SU-DHL-6 (cell line): ENCODE measurements around the gene KRT10.
"Not testable (repeated sequence)": the region's sequence is repeated elsewhere in the genome, so short reads cannot be mapped to it uniquely, and the experiment has no call there.

Experiments
- H2AFZ ChIP-seq: fragments of 200-600 bp; sonication (generic); 2 replicates; pipeline ENCODE4 v1.6.1; 2014; ENCODE audit warnings: low read depth, mild to moderate bottlenecking, moderate library complexity, mixed read lengths, antibody characterized with exemption, low read length; ENCODE audit not compliant: severe bottlenecking
- H3F3A ChIP-seq: fragments of 200-600 bp; shearing (Covaris generic); 2 replicates; pipeline ENCODE4 v1.6.0; 2016; ENCODE audit warnings: antibody characterized with exemption, mild to moderate bottlenecking; ENCODE audit not compliant: insufficient read depth
- H3K27ac ChIP-seq: fragments of 200-600 bp; sonication (generic); 2 replicates; pipeline ENCODE4 v1.5.1; 2016; ENCODE audit warnings: low read depth, mild to moderate bottlenecking, low read length, moderate library complexity, mixed read lengths
- H3K27me3 ChIP-seq: fragments of 200-600 bp; sonication (generic), shearing (Covaris generic); 2 replicates; pipeline ENCODE4 v1.6.0; 2014; ENCODE audit warnings: mild to moderate bottlenecking, low read length
- H3K36me3 ChIP-seq: fragments of 200-600 bp; sonication (generic); 2 replicates; pipeline ENCODE4 v1.6.1; 2014; ENCODE audit warnings: mild to moderate bottlenecking, low read length, mixed read lengths
- H3K4me2 ChIP-seq: fragments of 300-600, 200-600 bp; shearing (Covaris generic), sonication (generic); 2 replicates; pipeline ENCODE4 v1.6.0; 2014; ENCODE audit warnings: low read length, low read depth, mild to moderate bottlenecking; ENCODE audit not compliant: poor library complexity, severe bottlenecking
- H3K4me3 ChIP-seq: fragments of 200-600 bp; sonication (generic); 2 replicates; pipeline ENCODE4 v1.5.1; 2014; ENCODE audit warnings: antibody characterized with exemption, low read length, mild to moderate bottlenecking, mixed read lengths; ENCODE audit not compliant: insufficient read depth, poor library complexity, severe bottlenecking
- H3K79me2 ChIP-seq: fragments of 200-600 bp; sonication (generic); 2 replicates; pipeline ENCODE4 v1.6.1; 2014; ENCODE audit warnings: mild to moderate bottlenecking, low read length, moderate library complexity; ENCODE audit not compliant: insufficient read depth
- H3K9ac ChIP-seq: fragments of 200-600 bp; sonication (generic); 2 replicates; pipeline ENCODE4 v1.7.0; 2014; ENCODE audit warnings: mild to moderate bottlenecking, low read length
- H3K9me2 ChIP-seq: fragments of 200-600 bp; sonication (generic); replicated peaks from 2 replicates; pipeline ENCODE4 v1.6.1; 2014; ENCODE audit warnings: low read length; ENCODE audit not compliant: insufficient read depth
- H3K9me3 ChIP-seq: fragments of 200-600 bp; sonication (generic); 2 replicates; pipeline ENCODE4 v1.6.1; 2014; ENCODE audit warnings: low read length, mixed read lengths; ENCODE audit not compliant: insufficient read depth
- H4K20me1 ChIP-seq: fragments of 200-600 bp; sonication (generic); 2 replicates; pipeline ENCODE4 v1.6.1; 2014; ENCODE audit warnings: low read depth, mild to moderate bottlenecking, antibody characterized with exemption, low read length, moderate library complexity, mixed read lengths
- CTCF ChIP-seq: fragments of 200-600 bp; sonication (generic); IDR thresholded peaks from one replicate; pipeline ENCODE4 v1.5.1; 2017; ENCODE audit warnings: antibody characterized with exemption, mild to moderate bottlenecking, low read length, moderate library complexity; ENCODE audit not compliant: insufficient read depth, poor library complexity, severe bottlenecking
- EZH2phosphoT487 ChIP-seq: fragments of 200-600 bp; sonication (generic), shearing (Covaris generic); conservative IDR thresholded peaks from 2 replicates; pipeline ENCODE4 v1.6.1; 2018; ENCODE audit warnings: mild to moderate bottlenecking, antibody characterized with exemption, low read length, moderate library complexity, mixed read lengths

The KRT10 gene

GRCh38 chr17:40864661-40865390 lies 42.4 kb upstream of the KRT10 start:
- no peaks in the 10 kb centered on the region for H3K27me3 ChIP-seq
- no peak overlapping the region for H3K9ac ChIP-seq
- H3K9me3 ChIP-seq = no peaks in the 10 kb centered on the region
- H3K27ac ChIP-seq = no peak overlapping the region
- no peaks in the 10 kb centered on the region for H3F3A ChIP-seq
- TF ChIP-seq CTCF (no peak), EZH2phosphoT487 (no peak)
- no peaks in the 10 kb centered on the region for H4K20me1 ChIP-seq
- no peak overlapping the region for H3K4me2 ChIP-seq
- no peaks in the 10 kb centered on the region for H3K36me3 ChIP-seq
- no peaks in the 10 kb centered on the region for H3K9me2 ChIP-seq
- H3K79me2 ChIP-seq = no peaks in the 10 kb centered on the region
- no peak overlapping the region for H2AFZ ChIP-seq
- H3K4me3 ChIP-seq = no peak overlapping the region

GRCh38 chr17:40862985-40863733 lies 40.7 kb upstream of the KRT10 start:
- no peak overlapping the region for H3K27ac ChIP-seq
- H3K4me2 ChIP-seq = no peak overlapping the region
- no peaks in the 10 kb centered on the region for H3K27me3 ChIP-seq
- no peaks in the 10 kb centered on the region for H3K36me3 ChIP-seq
- no peak overlapping the region for H3K4me3 ChIP-seq
- H3K9me3 ChIP-seq = no peaks in the 10 kb centered on the region
- no peaks in the 10 kb centered on the region for H4K20me1 ChIP-seq
- TF ChIP-seq EZH2phosphoT487 = no peak
- TF ChIP-seq CTCF = no peak
- no peak overlapping the region for H3K9ac ChIP-seq
- no peaks in the 10 kb centered on the region for H3K79me2 ChIP-seq
- no peak overlapping the region for H2AFZ ChIP-seq
- no peaks in the 10 kb centered on the region for H3K9me2 ChIP-seq
- H3F3A ChIP-seq = no peaks in the 10 kb centered on the region

- H3K27me3 ChIP-seq = no peaks in the 10 kb centered on the region
- no peak overlapping the region for H3K4me3 ChIP-seq
- no peak for TF ChIP-seq EZH2phosphoT487
- H3K79me2 ChIP-seq = no peaks in the 10 kb centered on the region
- no peaks in the 10 kb centered on the region for H3K36me3 ChIP-seq
- H3K9me3 ChIP-seq = no peaks in the 10 kb centered on the region
- H3K9ac ChIP-seq = no peak overlapping the region
- H4K20me1 ChIP-seq = no peaks in the 10 kb centered on the region
- H3K4me2 ChIP-seq = no peak overlapping the region
- H3F3A ChIP-seq = no peaks in the 10 kb centered on the region
- H3K27ac ChIP-seq = no peak overlapping the region
- no peak overlapping the region for H2AFZ ChIP-seq
- H3K9me2 ChIP-seq = no peaks in the 10 kb centered on the region
These were observed 37.1 kb upstream of the KRT10 start for GRCh38 chr17:40859536-40859935.

GRCh38 chr17:40858667-40859066 lies 36.3 kb upstream of the KRT10 start:
- not testable (repeated sequence) for H3K27me3 ChIP-seq, H3K4me3 ChIP-seq, H3K9ac ChIP-seq, H3K4me2 ChIP-seq, H3K79me2 ChIP-seq, H3K27ac ChIP-seq, H3F3A ChIP-seq, H4K20me1 ChIP-seq, H3K36me3 ChIP-seq, H3K9me2 ChIP-seq, H2AFZ ChIP-seq, H3K9me3 ChIP-seq
